Keratinocyte (primary cell): ENCODE results near the gene CACHD1. TPM values are rescaled to one million over a fixed set of nuclear protein-coding genes. Genes with fewer than 3 reads are reported as not detected.

Experiments used
- DNase-seq: peaks from one replicate; pipeline ENCODE4 v3.0.0-alpha.2; 2011; ENCODE audit warnings: low read depth, missing footprints, low spot score
- FAIRE-seq: peaks from 2 replicates; lab custom pipeline; 2011; peaks lifted over from hg19 to GRCh38; lab: Jason Lieb, UNC
- H2AFZ ChIP-seq: 2 replicates; pipeline ENCODE4 v1.6.0; 2012; ENCODE audit warnings: low read length, control low read depth, inconsistent platforms; ENCODE audit not compliant: control insufficient read depth
- H3K27ac ChIP-seq: 2 replicates; pipeline ENCODE4 v1.5.1; 2011; ENCODE audit warnings: low read length; ENCODE audit not compliant: control insufficient read depth, insufficient read depth
- H3K27me3 ChIP-seq: 3 replicates; pipeline ENCODE4 v1.6.0; 2011; ENCODE audit warnings: low read length; ENCODE audit not compliant: control insufficient read depth, insufficient read depth; ENCODE audit errors: extremely low read depth
- H3K36me3 ChIP-seq, 2 experiments: 2 replicates in 1 of 2; 3 replicates in 1 of 2; pipeline ENCODE4 v1.5.1; 2011; ENCODE audit warnings: low read length in 2 of 2, mild to moderate bottlenecking in 1 of 2; ENCODE audit not compliant: control insufficient read depth in 2 of 2, insufficient read depth in 2 of 2; ENCODE audit errors: extremely low read depth in 1 of 2
- H3K4me1 ChIP-seq: 3 replicates; pipeline ENCODE4 v1.5.1; 2011; ENCODE audit warnings: low read length; ENCODE audit not compliant: control insufficient read depth, insufficient read depth; ENCODE audit errors: extremely low read depth
- H3K4me2 ChIP-seq: 3 replicates; pipeline ENCODE4 v1.6.0; 2011; ENCODE audit warnings: low read depth, low read length; ENCODE audit not compliant: control insufficient read depth, insufficient read depth; ENCODE audit errors: extremely low read depth
- H3K4me3 ChIP-seq, 3 experiments: fragments of 200-600 bp in 1 of 3; sonication (generic) in 1 of 3; 2 replicates in 2 of 3; 3 replicates in 1 of 3; pipeline ENCODE4 v1.5.1; 2011 to 2016; ENCODE audit warnings: low read length in 3 of 3, mild to moderate bottlenecking in 3 of 3, control low read depth in 2 of 3, inconsistent platforms in 1 of 3, low read depth in 1 of 3, mixed read lengths in 1 of 3, mixed run types in 1 of 3, moderate library complexity in 1 of 3; ENCODE audit not compliant: control insufficient read depth in 2 of 3, insufficient read depth in 2 of 3; ENCODE audit errors: extremely low read depth in 1 of 3
- H3K79me2 ChIP-seq: 2 replicates; pipeline ENCODE4 v1.6.0; 2012; ENCODE audit warnings: low read length; ENCODE audit not compliant: control insufficient read depth, insufficient read depth
- H3K9ac ChIP-seq: 3 replicates; pipeline ENCODE4 v1.6.0; 2011; ENCODE audit warnings: low read length; ENCODE audit not compliant: control insufficient read depth, insufficient read depth; ENCODE audit errors: extremely low read depth
- H3K9me1 ChIP-seq: 3 replicates; pipeline ENCODE4 v1.6.0; 2011; ENCODE audit warnings: low read length; ENCODE audit not compliant: control insufficient read depth, insufficient read depth; ENCODE audit errors: extremely low read depth
- H3K9me3 ChIP-seq: 2 replicates; pipeline ENCODE4 v1.5.1; 2012; ENCODE audit warnings: low read depth, low read length; ENCODE audit not compliant: control insufficient read depth
- H4K20me1 ChIP-seq: 3 replicates; pipeline ENCODE4 v1.6.0; 2011; ENCODE audit warnings: low read length; ENCODE audit not compliant: control insufficient read depth, insufficient read depth; ENCODE audit errors: extremely low read depth
- CTCF ChIP-seq, 3 experiments: IDR thresholded peaks in 1 of 3; conservative IDR thresholded peaks in 1 of 3; optimal IDR thresholded peaks in 1 of 3; 2 replicates in 2 of 3; 3 replicates in 1 of 3; pipeline versions ENCODE3 to v1.5.1; 2011; ENCODE audit warnings: low read length in 3 of 3, mild to moderate bottlenecking in 3 of 3, moderate library complexity in 2 of 3, control low read depth in 1 of 3, inconsistent platforms in 1 of 3; ENCODE audit not compliant: insufficient read depth in 2 of 3; ENCODE audit errors: extremely low read depth in 1 of 3
- EZH2 ChIP-seq: IDR thresholded peaks from one replicate; pipeline ENCODE4 v1.6.1; 2012; ENCODE audit warnings: inconsistent platforms, mild to moderate bottlenecking, low read length, moderate library complexity
- dilution Hi-C: fragments of 300-500 bp; cut with MboI; formaldehyde crosslinking; loops from one replicate; pipeline ENCODE4 v1.7.0; 2020; ENCODE audit warnings: low sequenced_read_pairs; ENCODE audit not compliant: extremely low pct_ligation_motif_present
- polyA plus RNA-seq, 5 experiments: library from polyadenylated mRNA; depleted of rRNA in 3 of 5; stranded (reverse) in 3 of 5; stranded (forward) in 1 of 5; unstranded in 1 of 5; fragments of >200 nt; gene quantifications; 1 replicate in 1 of 5; 2 replicates in 3 of 5; 3 replicates in 1 of 5; pipeline versions ENCODE4 v1.2.1 to v1.2.3, GENCODE V29; 2011 to 2012; ENCODE audit warnings: missing spikeins in 2 of 5, low read depth in 1 of 5, low replicate concordance in 1 of 5

CACHD1 gene
- polyA plus RNA-seq, 1 donor (not counting 4 experiments of a cell fraction or from before 2014, with no cell fraction given): 2.4 TPM

- no peak overlapping the region for H3K4me3 ChIP-seq
- FAIRE-seq: no peak
- no peaks in the 10 kb centered on the region for H3K9me1 ChIP-seq
- no peaks in the 10 kb centered on the region for H3K27me3 ChIP-seq
- H4K20me1 ChIP-seq: no peaks in the 10 kb centered on the region
- H3K9me3 ChIP-seq: no peaks in the 10 kb centered on the region
- H3K4me1 ChIP-seq: no peaks in the 10 kb centered on the region
- TF ChIP-seq EZH2 (no peak), CTCF (optimal IDR thresholded peaks at IDR 0.05 in 1 of 3, IDR thresholded peaks at IDR 0.05 in 1 of 3, conservative IDR thresholded peaks at IDR 0.05 in 1 of 3; ENCODE audit: extremely low read depth in 1 of 3, insufficient read depth in 2 of 3, low read length in 3 of 3) (no peak)
- DNase-seq: no peak
- H2AFZ ChIP-seq: no peak overlapping the region
- H3K27ac ChIP-seq: no peak overlapping the region
- dilution Hi-C loops: no loop called here
- no peaks in the 10 kb centered on the region for H3K79me2 ChIP-seq
- no peak overlapping the region for H3K4me2 ChIP-seq
- H3K9ac ChIP-seq: no peak overlapping the region
- no peaks in the 10 kb centered on the region for H3K36me3 ChIP-seq
Measured at GRCh38 chr1:64538389-64538788, 68.5 kb downstream of the CACHD1 start.

DNA sequence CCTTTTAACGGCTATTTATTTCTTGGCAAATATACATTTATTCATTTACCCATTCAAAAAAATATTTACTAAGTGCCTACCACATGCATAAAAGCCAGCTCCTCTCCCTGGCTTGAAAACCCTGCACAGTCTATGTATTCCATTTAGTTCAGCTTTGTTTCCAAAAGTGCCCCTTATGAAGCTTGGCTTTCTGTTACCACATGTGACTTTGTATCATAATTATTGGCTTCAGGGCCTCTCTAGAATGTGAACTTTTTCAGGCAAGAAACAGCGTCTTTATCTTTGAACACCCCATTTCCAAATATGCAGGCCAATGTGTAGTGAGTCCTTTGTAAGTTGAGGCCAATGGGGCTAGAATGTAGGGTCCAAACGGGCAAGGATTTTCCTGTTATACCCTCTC is 69.4 kb downstream of the CACHD1 start:
- no peaks in the 10 kb centered on the region for H3K36me3 ChIP-seq
- dilution Hi-C loops: no loop called here
- H3K27ac ChIP-seq: no peak overlapping the region
- no peaks in the 10 kb centered on the region for H4K20me1 ChIP-seq
- TF ChIP-seq EZH2 (no peak), CTCF (optimal IDR thresholded peaks at IDR 0.05 in 1 of 3, IDR thresholded peaks at IDR 0.05 in 1 of 3, conservative IDR thresholded peaks at IDR 0.05 in 1 of 3; ENCODE audit: extremely low read depth in 1 of 3, insufficient read depth in 2 of 3, low read length in 3 of 3) (no peak)
- no peaks in the 10 kb centered on the region for H3K27me3 ChIP-seq
- no peaks in the 10 kb centered on the region for H3K79me2 ChIP-seq
- H3K9me1 ChIP-seq: no peaks in the 10 kb centered on the region
- H3K9me3 ChIP-seq: no peaks in the 10 kb centered on the region
- no peak overlapping the region for H3K9ac ChIP-seq
- H3K4me3 ChIP-seq: no peak overlapping the region
- DNase-seq (no peak), FAIRE-seq (no peak)
- H2AFZ ChIP-seq: no peak overlapping the region
- no peak overlapping the region for H3K4me2 ChIP-seq
- no peaks in the 10 kb centered on the region for H3K4me1 ChIP-seq
